Left lung (tissue), 10 donors: ENCODE data around the gene ABI1. TPM values are rescaled to one million over a fixed set of nuclear protein-coding genes. Genes with fewer than 3 reads are reported as not detected.
A peak's percentile ranks its signal among the peaks of the same experiment; 100 is the strongest.
"Not testable (repeated sequence)": the region's sequence is repeated elsewhere in the genome, so short reads cannot be mapped to it uniquely, and the experiment has no call there.

Source experiments
- ATAC-seq: fragments of 200-7000 bp; cut with Tn5 transposase; one replicate; pipeline ENCODE4 v1.9.1; 2020; ENCODE audit warnings: moderate library complexity
- DNase-seq, 4 donors: peaks; one replicate each; pipeline ENCODE4 v3.0.0-alpha.2; 2013 to 2020
- H3K27ac ChIP-seq, 2 donors: fragments of 200-600 bp; sonication (generic) in 1 of 2; one replicate each; pipeline versions ENCODE4 v1.5.0 to v1.8.0; 2020 to 2021
- H3K27me3 ChIP-seq, 2 donors: fragments of 200-600 bp; sonication (generic) in 1 of 2; one replicate each; pipeline versions ENCODE4 v1.5.0 to v1.8.0; 2020 to 2021
- H3K36me3 ChIP-seq, 2 donors: fragments of 200-600 bp; sonication (generic) in 1 of 2; one replicate each; pipeline versions ENCODE4 v1.5.0 to v1.8.0; 2020 to 2021
- H3K4me1 ChIP-seq, 2 donors: fragments of 200-600 bp; one replicate each; pipeline ENCODE4 v1.8.0; 2021
- H3K4me3 ChIP-seq, 2 donors: fragments of 200-600 bp; sonication (generic) in 1 of 2; one replicate each; pipeline versions ENCODE4 v1.5.0 to v1.8.0; 2020 to 2021; ENCODE audit warnings: mild to moderate bottlenecking in 1 of 2
- H3K9me3 ChIP-seq, 2 donors: fragments of 200-600 bp; sonication (generic) in 1 of 2; one replicate each; pipeline versions ENCODE4 v1.5.0 to v1.8.0; 2020 to 2021
- intact Hi-C, 2 donors: fragments of 100-400 bp; cut with DNase I; formaldehyde crosslinking; loops; one replicate each; pipeline versions ENCODE4 v1.11.2 to v1.14.2; 2022
- polyA plus RNA-seq, 6 donors: library from polyadenylated mRNA; unstranded; fragments of 120-200 nt; gene quantifications; one replicate each; pipeline ENCODE4 v1.2.1, GENCODE V29; 2013; ENCODE audit not compliant: insufficient read length in 6 of 6
- total RNA-seq, 2 donors: library from RNA; stranded (reverse); fragmentation: NEBNext Ultra II Directional; extraction: Animal tissue kit (Norgen Biotek cat#: 25700); gene quantifications; one replicate each; pipeline ENCODE4 v1.2.1, GENCODE V29; 2021
- TF ChIP-seq, protein P1 (sequence below), 2 donors: fragments of 200-600 bp; sonication (generic) in 1 of 2; IDR thresholded peaks; one replicate each; pipeline versions ENCODE4 v1.5.0 to v1.8.0; 2021; ENCODE audit warnings: antibody characterized with exemption in 2 of 2
- donor health status: DM: no; HTN: yes; CAD: no.
- donor health status: DM: no; HTN: no; CAD: no.

ABI1 gene
- total and polyA plus RNA-seq, 8 donors = 46.8 to 71.6 (median 63.1) TPM

DNA sequence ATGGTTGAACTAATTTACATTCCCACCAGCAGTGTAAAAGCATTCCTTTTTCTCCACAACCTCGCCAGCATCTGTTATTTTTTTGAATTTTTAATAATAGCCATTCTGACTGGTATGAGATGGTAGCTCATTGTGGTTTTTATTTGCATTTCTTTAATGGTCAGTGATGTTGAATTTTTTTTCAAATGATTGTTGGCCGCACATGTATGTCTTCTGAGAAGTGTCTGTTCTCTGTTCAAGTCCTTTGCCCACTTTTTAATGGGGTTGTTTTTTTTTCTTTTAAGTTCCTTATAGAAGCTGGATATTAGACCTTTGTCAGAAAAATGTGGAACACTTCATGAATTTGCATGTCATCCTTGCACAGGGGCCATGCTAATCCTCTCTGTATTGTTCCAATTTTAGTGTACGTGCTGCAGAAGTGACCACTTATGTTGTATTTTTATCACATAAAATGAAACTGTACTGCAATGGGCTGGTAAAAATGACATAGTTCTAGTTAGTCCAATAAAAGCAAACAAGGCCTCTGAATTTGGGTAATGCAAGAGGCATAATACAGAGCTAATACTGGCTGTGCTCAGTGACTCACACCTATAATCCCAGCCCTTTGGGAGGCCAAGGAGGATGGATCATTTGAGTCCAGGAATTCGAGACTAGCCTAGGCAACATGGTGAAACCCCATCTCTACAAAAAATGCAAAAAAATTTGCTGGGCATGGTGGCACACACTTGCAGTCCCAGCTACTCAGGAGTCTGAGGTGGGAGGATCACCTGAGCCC lies 70.3 kb downstream of the ABI1 start:
- DNase-seq (no peak), ATAC-seq (no peak)
- H3K9me3 ChIP-seq = no peaks in the 10 kb centered on the region
- H3K27ac ChIP-seq = no peak overlapping the region
- H3K4me1 ChIP-seq = peaks cover 0 to 4% of the 10 kb centered on the region in 2 donors
- H3K4me3 ChIP-seq = no peak overlapping the region
- H3K27me3 ChIP-seq = no peaks in the 10 kb centered on the region
- H3K36me3 ChIP-seq = no peaks in the 10 kb centered on the region
- intact Hi-C loops = no loop called here
- TF ChIP-seq, protein P1, sequence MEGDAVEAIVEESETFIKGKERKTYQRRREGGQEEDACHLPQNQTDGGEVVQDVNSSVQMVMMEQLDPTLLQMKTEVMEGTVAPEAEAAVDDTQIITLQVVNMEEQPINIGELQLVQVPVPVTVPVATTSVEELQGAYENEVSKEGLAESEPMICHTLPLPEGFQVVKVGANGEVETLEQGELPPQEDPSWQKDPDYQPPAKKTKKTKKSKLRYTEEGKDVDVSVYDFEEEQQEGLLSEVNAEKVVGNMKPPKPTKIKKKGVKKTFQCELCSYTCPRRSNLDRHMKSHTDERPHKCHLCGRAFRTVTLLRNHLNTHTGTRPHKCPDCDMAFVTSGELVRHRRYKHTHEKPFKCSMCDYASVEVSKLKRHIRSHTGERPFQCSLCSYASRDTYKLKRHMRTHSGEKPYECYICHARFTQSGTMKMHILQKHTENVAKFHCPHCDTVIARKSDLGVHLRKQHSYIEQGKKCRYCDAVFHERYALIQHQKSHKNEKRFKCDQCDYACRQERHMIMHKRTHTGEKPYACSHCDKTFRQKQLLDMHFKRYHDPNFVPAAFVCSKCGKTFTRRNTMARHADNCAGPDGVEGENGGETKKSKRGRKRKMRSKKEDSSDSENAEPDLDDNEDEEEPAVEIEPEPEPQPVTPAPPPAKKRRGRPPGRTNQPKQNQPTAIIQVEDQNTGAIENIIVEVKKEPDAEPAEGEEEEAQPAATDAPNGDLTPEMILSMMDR (IDR thresholded peaks at IDR 0.05) = no peak

DNA sequence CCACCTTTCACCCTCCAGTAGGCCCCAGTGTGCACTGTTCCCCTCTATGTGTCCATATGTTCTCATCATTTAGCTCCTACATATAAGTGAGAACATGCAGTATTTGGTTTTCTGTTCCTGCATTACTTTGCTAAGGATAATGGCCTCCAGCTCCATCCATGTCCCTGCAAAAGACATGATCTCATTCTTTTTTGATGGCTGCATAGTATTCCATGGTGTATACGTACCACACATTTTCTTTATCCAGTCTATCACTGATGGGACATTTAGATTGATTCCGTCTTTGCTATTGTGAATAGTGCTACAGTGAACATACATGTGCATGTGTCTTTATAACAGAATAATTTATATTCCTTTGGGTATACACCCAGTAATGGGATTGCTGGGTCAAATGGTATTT lies 71.0 kb downstream of the ABI1 start:
- H3K4me1 ChIP-seq, intact Hi-C loops, DNase-seq, ATAC-seq, H3K4me3 ChIP-seq, H3K36me3 ChIP-seq, H3K9me3 ChIP-seq, H3K27ac ChIP-seq, H3K27me3 ChIP-seq: not testable (repeated sequence)

DNA sequence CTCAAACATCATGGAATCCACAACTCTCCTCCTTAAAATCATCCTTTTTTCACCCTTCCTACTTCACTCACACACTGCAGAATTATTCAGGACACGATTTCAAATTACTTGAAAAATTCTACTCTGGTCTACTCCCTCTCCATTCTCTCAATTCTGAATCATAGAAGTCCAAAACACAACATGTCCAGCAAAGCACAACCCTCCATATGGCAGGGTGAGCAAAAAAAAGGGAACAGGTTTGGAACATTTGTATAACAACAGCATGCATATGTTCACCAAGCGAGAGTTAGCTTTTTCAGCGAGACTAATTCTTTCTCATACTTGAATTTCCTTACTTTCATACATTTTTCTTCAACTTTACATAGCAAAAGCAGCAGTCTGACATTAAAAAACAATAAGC lies 73.4 kb downstream of the ABI1 start:
- TF ChIP-seq, protein P1 (IDR thresholded peaks at IDR 0.05) = no peak
- no peak for DNase-seq
- intact Hi-C loops = no loop called here
- Histone ChIP-seq H3K9me3 (no peaks in the 10 kb centered on the region), H3K4me3 (no peak overlapping the region), H3K36me3 (no peaks in the 10 kb centered on the region), H3K27me3 (no peaks in the 10 kb centered on the region), H3K27ac (no peak overlapping the region), H3K4me1 (peaks cover 0 to 10% of the 10 kb centered on the region in 2 donors)
- no peak for ATAC-seq

DNA sequence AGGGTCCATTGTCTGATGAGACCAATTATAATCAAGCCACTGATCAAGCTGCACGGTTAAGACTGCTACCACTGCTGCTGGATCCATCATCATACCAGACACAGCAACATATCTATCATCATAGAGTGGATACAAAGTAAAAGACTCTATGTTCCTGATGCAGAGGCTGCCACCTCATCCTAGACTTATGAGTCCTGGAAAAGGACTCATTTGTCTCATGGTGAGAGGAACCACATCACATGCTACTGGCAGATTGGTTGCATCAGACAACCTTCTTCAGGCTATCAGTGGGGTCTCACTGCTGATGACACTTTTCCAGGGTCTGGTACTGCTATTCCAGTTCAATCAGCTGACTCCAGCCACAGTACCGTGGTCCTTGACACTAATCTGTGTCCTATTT lies 79.0 kb downstream of the ABI1 start:
- intact Hi-C loops = no loop called here
- DNase-seq = no peak
- TF ChIP-seq, protein P1 (IDR thresholded peaks at IDR 0.05) = no peak
- Histone ChIP-seq H3K27ac (no peak overlapping the region), H3K4me3 (no peak overlapping the region), H3K36me3 (no peaks in the 10 kb centered on the region), H3K27me3 (no peaks in the 10 kb centered on the region), H3K4me1 (peaks cover 0 to 40% of the 10 kb centered on the region in 2 donors), H3K9me3 (no peaks in the 10 kb centered on the region)
- no peak for ATAC-seq

DNA sequence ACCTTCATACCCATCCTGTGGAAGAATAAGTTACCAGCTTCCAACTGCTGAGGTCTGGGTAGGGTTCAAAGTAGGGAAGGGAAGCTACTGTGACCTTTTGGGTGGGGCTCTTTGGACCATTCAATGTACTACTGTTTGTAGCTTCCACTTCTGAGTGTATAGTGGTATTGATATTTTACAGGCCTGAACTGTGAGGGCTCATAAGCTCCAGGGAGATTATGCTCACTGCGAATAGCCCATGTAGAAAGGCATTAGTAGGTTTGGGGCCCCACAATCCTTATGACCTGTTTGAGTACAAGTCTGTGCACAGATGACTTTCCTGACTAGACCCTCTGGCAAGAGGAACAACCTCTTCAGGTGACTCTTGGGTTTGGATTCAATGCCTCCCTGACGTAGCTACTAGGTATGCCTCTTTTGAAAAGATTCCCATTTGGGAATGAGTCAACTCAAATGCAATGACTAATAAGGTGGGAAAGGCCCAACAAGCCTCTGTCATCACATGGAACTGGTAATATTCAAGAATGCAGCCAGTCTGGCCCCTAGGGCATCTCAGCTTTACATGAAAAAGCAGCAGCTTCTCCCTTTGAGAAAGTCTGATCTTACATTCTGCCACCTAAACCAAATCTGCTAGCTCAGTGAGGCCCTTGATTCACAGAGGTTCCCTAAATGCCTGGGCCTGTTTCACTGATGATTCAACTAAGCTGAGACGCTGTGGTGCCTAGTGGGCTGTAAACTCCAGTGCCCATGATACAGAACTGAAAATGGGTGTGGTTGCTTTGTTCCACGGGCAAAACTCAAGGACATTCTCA lies 79.8 kb downstream of the ABI1 start:
- ATAC-seq = peak; percentile 68
- Histone ChIP-seq H3K36me3 (no peaks in the 10 kb centered on the region), H3K27ac (no peak overlapping the region), H3K9me3 (no peaks in the 10 kb centered on the region), H3K4me3 (no peak overlapping the region), H3K4me1 (peaks cover 0 to 40% of the 10 kb centered on the region in 2 donors), H3K27me3 (no peaks in the 10 kb centered on the region)
- TF ChIP-seq, protein P1 (IDR thresholded peaks at IDR 0.05) = no peak
- intact Hi-C loops = no loop called here
- no peak for DNase-seq
